Femur (tissue), 1 donor: ENCODE results near the gene SLC24A4.

ENCODE experiments used
- DNase-seq: peaks from one replicate; pipeline ENCODE4 v3.0.0-alpha.2; 2017

Gene SLC24A4

GRCh38 chr14:92404938-92405337, 82.0 kb downstream of the SLC24A4 start:
- DNase-seq: no peak

- no peak for DNase-seq
These were observed 84.4 kb downstream of the SLC24A4 start for GRCh38 chr14:92407410-92407809.

DNA sequence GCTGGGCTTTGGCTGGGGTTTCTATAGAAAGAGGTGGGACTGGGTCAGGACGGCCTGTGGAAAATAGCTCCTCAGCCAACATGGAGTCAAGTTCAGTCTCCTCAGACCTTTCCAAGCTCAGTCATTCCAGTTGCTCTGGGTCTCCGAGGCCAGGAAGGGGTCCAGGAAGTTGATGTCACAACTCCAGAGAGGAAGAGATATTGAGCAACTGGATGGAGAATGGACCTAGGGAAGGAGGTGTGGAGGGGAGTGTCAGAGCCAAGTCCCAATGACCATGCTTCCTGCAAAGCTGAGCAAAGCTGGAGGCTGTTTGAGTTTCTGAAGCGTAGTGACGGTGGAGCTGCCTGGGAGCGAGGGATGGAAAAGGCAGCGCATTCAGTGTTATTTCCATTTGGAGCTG, 86.1 kb downstream of the SLC24A4 start:
- peak; percentile 93 for DNase-seq

- DNase-seq: no peak
These were observed 88.2 kb downstream of the SLC24A4 start for GRCh38 chr14:92411135-92411534.

GRCh38 chr14:92411941-92412340, 89.0 kb downstream of the SLC24A4 start:
- no peak for DNase-seq

- no peak for DNase-seq
These were observed 89.9 kb downstream of the SLC24A4 start for GRCh38 chr14:92412912-92413311.

GRCh38 chr14:92413379-92413778, 90.4 kb downstream of the SLC24A4 start:
- DNase-seq: peak; percentile 51

GRCh38 chr14:92414690-92415445, 91.9 kb downstream of the SLC24A4 start:
- DNase-seq: peak; percentile 39

- no peak for DNase-seq
These were observed 93.0 kb downstream of the SLC24A4 start for GRCh38 chr14:92415969-92416368.

DNA sequence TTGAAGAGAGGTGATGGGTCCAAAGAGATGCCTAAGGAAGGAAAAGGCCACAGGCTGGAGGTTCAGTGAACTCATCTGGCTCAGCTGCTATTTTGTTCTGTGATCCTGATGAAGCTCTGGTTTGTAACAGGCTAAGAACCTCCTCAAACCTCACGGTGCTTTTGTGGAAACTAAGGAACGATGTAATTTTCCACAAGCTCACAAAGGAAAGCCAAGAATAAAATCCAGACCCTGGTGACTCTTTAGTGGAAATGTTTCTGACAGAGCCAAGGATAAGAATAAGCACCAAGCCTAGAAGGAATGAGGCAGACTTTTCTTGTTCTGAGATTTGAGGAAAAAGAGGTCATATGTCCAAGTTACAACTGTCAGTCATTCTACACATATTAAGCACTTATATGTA, 93.6 kb downstream of the SLC24A4 start:
- DNase-seq: no peak

GRCh38 chr14:92417759-92418158, 94.8 kb downstream of the SLC24A4 start:
- DNase-seq: no peak

GRCh38 chr14:92421751-92422150, 98.8 kb downstream of the SLC24A4 start:
- DNase-seq: no peak

DNA sequence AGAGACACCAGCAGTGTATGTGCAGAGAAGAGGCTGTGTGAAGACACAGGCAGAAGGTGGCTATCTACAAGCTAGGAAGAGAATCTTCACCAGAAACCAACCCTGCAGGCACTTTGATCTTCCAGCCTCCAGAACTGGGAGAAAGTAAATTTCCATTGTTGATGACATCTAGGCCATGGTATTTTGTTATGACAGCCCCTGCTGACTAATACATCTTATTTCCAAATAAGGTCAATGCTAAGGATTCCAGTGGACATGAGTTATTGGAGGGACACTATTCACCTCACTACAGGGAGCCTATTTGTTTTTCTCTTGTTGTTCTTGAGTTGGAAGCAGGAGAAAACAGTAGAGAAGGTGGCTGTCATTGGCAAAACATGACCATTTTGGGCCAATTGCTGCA, 102.1 kb downstream of the SLC24A4 start:
- DNase-seq: no peak

DNA sequence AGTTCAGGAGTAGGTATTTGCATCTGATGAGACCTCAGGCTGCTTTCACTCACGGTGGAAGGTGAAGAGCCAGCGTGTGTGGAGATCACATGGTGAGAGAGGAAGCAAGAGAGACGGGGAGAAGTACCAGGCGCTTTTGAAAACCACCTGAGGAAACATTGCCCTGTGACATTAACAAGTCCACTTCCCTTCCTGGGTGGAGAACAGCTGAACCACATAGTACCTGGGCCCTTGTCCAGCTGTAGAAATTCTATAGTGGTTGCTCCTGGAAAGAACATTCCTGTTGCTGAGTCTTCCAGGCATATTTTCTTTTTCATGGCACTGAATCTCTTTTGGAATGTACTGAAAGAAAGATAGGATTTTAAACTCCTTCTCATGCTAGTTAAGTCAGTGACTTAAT, 103.3 kb downstream of the SLC24A4 start:
- DNase-seq: no peak

DNA sequence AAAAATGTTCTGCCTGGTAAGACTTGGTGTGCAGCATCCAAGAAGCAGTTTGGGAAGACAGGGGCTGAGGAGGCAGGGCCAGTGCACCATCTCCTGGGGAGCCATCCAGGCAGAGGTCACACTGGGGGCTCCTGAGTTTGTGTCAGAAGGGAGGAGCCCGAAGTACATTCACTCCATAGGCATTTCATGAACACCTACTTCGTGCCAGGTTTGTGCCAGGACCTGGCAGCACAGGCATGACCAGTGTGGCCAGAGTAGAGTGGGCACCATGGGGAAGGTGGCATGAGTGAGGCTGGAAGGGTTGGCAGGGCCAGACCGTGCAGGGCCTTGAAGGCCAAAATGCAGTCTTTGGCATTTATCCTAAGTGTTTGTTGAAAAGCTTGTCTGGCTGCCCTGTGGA, 104.1 kb downstream of the SLC24A4 start:
- no peak for DNase-seq

GRCh38 chr14:92430686-92431085, 107.7 kb downstream of the SLC24A4 start:
- no peak for DNase-seq

DNA sequence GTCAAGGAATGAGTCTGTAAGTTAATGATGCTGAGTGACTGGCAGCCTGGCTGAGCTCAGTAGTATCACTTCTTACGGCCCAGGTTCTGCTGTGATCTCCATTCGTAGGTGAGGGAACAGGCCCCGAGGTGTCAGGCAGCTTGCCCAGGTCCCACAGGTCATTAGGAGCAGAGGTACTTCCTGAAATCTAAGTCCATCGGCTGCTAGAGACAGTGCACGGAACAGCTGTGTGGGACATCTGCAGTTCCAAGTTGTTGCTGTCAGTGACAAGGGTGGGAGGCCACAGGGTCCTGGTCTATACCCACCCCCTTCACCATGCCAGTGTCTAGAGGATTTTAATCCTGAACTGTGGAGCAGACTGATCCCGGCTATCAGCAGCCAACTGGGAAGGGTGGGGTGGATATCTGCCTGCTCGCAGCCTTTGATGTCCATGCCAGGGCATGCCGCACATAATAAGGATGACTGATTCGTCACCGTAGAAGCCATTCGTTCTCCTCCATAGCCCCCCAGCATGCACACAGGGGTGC, 108.3 kb downstream of the SLC24A4 start:
- no peak for DNase-seq

- no peak for DNase-seq
These were observed 110.4 kb downstream of the SLC24A4 start for GRCh38 chr14:92433407-92433806.

DNA sequence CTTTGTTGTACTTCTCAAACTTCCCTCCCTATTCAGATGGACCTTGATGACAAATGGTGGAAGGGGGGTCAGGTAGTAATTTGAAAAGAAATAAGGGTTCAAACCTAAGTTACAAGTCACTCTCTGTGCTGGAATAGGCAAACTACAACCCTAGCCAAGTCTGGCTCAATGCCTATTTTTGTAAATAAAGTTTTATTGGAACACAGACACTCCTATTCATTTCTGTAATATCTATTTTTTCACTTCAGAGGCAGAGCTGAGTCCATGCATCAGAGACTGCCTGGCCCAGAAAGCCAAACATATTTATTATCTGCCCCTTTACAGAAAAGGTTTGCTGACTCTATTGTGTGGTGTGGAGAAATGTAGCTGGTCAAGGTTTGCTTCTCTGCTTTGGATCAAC, 112.2 kb downstream of the SLC24A4 start:
- no peak for DNase-seq

- no peak for DNase-seq
These were observed 113.3 kb downstream of the SLC24A4 start for GRCh38 chr14:92436115-92436776.

GRCh38 chr14:92437309-92437708, 114.3 kb downstream of the SLC24A4 start:
- no peak for DNase-seq

DNA sequence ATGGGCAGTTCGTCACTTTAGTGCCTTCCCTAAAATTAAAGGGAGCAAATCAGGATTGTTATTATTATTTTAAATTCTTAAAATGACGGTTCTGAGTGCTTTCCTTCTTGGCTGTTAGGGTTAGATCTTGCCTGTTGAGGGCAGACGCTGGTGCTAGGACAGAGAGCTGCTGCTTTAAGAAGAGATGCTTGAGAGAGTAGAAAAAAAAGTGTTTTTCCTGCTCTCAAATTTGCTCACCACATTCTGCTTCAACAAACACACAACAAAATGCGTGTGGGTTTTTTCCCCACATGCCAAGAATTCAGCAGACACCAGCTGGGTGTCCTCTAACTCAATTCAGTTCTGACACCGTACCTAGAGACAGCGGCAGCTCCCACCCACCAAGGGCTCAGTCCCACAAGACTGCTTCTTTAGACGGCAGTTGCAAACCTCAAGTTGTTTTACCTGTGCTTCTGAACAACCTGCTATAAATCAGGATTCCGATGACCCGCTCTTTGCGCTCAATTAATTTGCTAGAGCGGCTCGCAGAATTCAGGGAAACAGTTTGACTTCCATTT, 114.8 kb downstream of the SLC24A4 start:
- no peak for DNase-seq

GRCh38 chr14:92439537-92440344, 116.8 kb downstream of the SLC24A4 start:
- DNase-seq: no peak
